CD4-positive, alpha-beta T cell treated with Interleukin-4 for 1 hour (primary cell): ENCODE data around the gene KLHDC7A.

ENCODE experiments used
- DNase-seq, 2 donors: peaks; one replicate each; pipeline ENCODE4 v3.0.0-alpha.2; 2020 to 2022

The KLHDC7A gene

DNA sequence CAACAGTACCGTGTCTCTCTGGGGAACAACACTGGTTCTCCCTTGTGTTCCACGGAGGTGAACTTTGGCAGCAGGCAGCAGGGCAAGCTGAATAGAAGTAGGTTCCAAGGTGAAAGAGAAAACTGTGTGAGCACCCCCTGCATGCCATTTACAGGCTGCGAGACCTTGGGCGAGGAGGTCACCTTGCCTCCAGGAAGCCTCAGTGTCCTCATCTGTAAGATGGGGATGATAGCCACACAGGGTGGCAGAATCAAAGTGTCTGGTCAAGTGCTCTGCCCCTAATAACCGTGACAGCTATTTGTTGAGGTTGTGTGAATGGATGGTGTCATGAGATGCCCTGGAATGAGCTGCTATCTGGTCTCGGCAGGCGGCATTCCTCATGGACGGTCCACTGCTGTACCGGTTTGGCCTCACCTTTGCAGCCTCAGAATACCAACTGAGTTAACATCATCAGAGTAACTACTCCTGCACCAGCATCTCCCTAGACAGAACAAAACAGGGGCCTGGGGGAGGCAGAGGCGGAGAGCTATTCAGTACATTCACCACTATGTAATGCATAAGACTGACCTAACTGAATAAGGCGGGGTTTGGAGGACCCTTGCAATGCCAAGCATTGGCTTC is 7.4 kb upstream of the KLHDC7A start:
- DNase-seq: no peak

DNA sequence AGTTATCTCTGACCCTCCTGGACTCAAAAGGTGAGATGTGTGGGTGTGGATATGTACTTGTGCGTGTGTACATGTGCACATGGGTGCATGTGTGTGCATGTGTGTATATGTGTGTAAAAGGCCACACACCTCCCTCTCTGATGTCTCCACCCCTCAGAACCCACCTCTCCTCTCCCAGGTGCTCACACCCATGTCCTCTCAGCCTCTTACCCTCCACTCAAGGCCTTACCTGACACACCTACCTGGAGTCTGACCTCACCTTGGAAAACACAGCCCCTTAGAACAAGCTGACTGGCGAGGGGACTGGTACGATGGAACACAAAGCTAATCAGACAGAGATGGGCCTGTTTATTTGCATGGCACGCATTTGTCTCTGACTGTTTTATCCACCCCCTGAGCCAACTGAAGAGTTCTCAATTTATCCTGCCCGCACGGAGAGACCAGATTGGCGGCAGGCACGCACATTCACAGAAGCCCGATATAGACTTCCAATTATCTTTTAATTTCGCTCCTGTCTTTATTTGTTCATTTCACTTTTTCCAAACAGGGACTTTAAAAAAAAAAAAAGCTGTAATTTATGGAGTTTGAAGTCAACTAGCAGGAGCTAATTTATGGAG is 6.1 kb upstream of the KLHDC7A start:
- DNase-seq: no peak

DNA sequence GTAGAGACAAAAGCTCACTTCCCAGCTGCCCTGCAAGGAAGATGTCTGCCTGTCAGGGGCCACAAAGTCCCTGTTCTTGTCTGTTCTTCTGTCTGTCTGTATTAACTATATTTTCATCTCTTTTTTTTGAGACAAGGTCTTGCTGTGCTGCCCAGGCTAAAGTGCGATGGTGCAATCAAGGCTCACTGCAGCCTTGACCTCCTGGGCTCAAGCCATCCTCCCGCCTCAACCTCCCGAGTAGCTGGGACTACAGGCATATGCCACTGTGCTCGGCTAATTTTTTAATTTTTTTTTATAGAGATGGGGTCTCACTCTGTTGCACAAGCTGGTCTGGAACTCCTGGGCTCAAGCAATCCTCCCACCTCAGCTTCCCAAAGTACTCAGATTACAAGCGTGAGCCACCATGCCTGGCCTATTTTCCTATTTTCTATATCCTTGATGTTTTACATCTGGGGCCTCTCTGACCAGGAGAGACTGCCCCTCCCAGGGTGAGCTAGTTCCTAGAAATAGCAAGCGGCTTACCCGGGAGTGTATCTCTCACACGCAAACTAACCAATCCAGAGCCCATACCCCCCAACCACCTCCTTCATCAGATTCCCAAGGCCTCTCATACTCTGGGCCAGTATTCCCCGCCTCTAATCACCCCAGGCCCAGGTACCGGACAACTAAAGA is 5.4 kb upstream of the KLHDC7A start:
- no peak for DNase-seq

DNA sequence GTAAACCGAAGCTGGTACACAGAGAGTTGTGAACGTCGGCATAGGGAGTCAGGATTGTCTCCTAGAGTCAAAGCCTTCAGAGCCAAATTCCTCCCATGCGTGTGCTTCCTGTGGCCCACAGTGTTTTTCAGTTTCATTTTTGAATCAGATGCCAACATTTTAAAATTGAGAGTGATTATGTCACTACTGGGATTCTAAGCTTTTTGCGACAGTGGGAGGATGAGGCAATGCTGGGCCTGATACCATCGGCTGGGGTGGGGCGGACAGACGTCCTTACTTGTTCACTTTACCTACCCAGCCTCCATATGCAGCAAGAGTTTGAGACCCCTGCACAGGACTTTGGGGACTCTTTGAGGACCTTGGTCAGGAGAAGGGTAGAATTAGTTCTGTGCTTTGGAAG is 1.3 kb upstream of the KLHDC7A start:
- DNase-seq: no peak

DNA sequence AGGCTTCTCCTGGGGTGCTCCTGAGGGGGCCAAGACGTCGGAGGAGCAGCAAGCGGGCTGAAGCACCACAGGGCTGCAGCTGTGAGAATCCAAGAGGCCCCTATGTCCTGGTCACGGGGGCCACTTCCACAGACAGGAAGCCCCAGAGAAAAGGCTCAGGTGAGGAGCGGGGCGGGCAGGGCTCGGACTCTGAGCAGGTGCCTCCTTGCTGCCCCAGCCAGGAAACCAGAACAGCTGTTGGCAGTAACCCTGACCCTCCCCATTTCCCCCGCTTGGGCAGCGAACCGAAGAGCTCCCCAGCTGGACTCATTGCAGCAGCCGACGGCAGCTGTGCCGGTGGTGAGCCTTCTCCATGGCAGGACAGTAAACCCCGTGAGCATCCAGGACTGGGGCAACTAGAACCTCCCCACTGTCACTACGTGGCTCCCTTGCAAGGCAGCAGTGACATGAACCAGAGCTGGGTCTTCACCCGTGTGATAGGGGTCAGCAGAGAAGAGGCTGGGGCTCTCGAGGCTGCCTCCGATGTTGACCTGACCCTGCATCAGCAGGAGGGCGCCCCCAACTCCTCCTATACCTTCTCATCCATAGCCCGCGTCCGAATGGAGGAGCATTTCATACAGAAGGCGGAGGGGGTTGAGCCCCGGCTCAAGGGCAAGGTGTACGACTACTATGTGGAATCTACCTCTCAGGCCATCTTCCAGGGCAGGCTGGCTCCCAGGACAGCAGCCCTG is 625 bp downstream of the KLHDC7A start:
- DNase-seq: no peak

DNA sequence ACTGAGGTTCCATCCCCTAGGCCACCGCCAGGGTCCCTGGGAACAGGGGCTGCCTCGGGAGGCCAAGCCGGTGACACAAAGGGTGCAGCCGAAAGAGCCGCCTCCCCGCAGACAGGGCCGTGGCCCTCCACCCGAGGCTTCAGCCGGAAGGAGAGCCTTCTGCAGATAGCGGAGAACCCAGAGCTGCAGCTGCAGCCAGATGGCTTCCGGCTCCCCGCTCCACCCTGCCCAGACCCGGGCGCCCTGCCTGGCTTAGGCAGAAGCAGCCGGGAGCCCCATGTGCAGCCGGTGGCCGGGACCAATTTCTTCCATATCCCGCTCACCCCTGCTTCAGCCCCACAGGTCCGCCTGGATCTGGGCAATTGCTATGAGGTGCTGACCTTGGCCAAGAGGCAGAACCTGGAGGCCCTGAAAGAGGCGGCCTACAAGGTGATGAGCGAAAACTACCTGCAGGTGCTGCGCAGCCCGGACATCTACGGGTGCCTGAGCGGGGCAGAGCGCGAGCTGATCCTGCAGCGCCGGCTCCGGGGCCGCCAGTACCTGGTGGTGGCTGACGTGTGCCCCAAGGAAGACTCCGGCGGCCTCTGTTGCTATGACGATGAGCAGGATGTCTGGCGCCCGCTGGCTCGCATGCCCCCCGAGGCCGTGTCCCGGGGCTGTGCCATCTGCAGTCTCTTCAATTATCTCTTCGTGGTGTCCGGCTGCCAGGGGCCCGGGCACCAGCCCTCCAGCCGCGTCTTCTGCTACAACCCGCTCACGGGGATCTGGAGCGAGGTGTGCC is 1.4 kb downstream of the KLHDC7A start:
- DNase-seq: no peak

DNA sequence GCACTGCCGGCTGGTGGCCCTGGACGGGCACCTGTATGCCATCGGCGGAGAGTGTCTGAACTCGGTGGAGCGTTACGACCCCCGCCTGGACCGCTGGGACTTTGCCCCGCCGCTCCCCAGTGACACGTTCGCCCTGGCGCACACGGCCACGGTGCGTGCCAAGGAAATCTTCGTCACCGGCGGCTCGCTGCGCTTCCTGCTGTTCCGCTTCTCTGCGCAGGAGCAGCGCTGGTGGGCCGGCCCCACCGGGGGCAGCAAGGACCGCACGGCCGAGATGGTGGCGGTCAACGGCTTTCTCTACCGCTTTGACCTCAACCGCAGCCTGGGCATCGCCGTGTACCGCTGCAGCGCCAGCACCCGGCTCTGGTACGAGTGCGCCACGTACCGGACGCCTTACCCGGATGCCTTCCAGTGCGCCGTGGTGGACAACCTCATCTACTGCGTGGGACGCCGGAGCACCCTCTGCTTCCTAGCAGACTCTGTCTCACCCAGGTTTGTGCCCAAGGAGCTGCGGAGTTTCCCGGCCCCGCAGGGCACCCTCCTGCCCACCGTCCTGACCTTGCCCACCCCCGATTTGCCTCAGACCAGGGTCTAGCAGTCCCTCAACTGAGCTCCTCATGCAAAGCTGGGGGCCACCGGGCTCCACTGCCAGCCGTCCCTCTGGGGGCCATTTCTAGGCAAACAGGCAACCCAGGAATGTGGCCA is 2.1 kb downstream of the KLHDC7A start:
- no peak for DNase-seq

DNA sequence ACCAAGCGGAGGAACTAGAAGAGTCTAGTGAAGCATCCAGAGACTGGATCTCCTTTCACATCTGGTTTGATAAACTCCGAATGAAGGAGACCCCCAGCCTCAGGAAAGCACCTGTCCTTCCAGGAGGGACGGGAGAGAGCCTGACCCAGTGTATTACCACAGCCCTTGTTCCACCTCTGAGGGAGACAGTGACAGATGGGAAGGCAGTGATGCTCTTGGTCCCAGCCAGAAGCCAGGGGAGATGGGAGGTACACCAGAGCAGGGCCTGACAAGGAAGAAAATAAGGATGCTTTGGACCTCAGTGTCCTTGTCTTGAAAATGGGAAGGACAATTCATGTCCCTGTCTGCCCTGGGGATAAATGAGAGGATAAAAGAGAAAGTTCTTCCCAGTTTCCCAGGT is 3.5 kb downstream of the KLHDC7A start:
- DNase-seq: no peak

DNA sequence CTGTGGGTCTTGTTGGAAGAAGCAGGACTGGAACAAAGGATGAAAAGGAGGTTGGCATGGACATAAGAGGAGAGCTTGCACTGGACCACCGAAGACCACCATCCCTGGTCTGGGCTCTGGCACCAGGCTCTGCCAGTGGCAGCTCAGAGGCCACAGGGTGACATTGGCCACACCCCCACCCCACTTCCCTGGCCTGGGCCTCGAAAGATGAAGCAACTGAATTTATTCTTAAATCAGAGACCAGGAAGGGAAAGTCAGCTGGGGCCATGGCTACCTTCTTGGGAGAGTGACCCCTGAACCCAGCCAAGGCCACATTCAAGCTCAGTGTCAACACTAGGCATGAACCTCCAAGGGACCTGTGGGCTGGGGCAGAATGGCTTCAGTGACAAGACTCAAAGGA is 4.0 kb downstream of the KLHDC7A start:
- no peak for DNase-seq

DNA sequence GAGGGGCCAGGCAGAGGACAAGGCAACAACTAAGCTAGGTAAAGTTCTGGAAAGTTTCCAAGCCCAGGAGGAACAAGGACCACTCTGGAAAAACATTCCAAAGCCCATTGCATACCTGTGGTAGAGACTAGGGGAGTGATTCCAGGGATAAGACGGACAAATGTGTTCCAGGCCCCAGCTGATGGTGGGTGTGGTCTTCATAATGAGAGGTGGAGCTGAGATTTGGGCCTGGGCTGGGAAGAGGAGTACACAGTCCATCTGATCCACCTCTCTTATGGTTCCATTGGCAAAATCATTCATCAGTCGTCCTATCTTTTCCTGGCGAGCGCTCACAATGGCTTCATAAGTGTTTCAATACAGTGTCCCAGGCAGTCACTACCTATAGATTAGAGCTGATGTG is 4.5 kb downstream of the KLHDC7A start:
- no peak for DNase-seq

DNA sequence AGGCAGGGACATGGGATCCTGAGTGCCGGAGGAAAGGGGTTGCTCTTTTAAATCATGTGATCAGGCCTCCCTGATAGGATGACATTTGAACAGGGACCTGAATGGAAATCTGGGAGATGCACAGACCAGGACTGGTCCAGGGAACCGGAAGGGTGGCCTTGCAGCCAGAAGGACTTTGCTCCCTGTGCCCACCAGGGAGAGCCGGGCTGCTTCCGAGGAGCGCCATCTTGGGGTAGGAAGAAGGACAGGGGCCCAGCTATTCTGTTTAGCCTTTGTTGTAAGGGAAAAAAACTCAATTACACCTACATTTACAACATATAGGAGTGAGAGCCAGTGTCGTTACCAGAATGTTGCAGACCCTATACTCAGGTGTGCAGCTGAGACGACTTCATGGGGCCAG is 5.5 kb downstream of the KLHDC7A start:
- DNase-seq: no peak

DNA sequence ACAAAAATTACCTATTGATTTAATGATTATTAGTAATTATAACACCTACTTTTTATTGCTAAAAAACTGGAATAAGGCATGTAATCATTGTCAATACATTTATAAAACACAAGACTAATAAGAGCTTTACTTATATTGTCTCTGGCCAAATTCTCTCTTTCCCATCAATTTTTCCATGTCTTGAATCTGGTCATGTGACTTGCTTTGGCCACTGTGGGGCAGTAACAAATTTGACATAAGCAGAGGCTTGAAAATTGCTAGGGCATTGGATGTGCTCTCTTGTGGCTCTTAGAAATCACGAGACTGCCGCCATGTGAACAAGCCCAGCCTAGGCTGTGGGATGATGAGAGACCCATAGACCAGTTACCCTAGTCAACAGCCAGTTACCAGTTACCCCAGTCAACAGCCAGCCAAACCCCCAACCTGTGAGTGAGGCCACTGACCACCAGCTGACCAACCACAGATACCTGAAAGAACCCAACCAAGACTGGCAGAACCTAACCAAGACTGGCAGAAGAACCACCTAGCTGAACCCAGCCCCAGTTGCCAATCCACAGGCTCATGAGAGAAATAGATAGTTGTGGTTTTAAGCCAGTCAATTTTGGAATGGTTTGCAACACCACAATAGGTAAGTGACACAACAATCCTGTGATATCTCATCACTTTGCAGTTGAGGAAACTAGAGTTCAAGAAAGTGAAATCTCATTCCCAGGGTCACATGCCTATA is 8.8 kb downstream of the KLHDC7A start:
- no peak for DNase-seq

DNA sequence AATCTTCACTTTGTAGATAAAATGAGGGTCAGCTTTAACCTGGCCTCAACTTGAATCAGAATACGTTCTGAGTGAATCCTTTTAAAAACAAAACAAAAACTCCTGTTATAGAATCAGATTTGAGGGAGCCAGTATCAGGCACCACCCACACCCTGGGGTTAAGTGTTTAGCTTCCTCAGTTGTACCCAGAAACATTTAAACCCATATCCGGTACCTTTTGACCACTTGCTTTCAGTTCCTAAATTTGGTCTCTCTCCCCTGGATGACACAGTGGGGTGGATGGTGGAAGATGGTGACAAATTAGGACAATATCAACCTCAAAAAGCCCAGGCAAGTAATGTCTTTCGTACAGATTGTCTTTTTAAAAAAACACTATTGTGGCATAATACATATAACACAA is 10.4 kb downstream of the KLHDC7A start:
- DNase-seq: no peak

DNA sequence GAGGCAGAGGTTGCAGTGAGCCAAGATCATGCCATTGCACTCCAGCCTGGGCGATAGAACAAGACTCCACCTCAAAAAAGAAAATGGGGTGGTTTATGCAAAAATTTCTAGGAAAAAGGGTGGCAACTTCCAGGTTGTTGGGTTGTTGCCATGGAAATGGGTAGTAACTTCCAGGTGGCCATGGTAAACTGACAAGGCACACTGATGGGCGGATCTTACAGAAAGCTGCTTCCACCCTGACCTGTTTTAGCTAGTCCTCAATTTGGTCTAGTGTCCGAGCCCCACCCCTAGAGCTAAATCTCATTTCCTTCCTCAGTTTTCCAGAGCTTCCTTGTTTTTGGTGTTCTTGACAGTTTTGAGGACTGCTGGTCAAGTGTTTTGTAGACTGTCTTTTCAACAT is 13.6 kb downstream of the KLHDC7A start:
- no peak for DNase-seq

DNA sequence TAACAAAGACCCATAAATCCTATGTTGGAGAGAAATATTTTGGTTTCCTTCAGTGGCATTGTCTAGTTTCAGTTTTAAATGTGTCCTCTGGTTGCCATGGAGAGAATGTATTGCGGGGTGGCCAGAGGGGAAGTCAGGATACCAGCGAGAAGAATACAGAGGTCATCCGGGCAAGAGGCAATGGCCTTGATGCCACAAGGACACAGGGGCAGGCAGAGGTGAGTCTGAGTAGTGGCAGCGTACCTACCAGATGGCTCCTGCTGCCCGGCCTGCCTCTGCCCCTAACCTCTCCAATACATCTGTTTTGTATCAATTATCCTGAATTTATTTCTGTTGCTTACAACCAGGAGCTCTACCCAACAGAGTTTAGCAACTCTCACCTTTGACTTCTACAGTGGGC is 14.9 kb downstream of the KLHDC7A start:
- no peak for DNase-seq

DNA sequence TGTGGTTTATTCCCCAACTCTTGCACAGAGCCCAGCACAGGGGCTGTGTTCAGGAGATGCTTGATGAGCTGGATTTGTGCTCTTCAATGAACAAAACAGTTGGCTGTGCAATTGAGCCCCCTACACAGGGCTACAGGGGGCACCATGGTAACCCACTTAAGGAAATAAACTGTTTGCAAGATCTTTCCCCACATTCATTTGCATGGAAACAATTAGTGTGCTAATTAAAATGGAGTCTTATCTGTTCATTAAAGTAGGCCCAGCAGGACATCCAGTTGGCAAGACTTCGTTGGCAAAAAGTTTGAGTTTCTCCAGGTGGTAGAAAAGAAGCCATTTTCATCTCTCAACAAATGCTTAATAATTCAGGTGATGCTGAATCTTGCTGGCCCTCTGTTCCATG is 15.3 kb downstream of the KLHDC7A start:
- no peak for DNase-seq

DNA sequence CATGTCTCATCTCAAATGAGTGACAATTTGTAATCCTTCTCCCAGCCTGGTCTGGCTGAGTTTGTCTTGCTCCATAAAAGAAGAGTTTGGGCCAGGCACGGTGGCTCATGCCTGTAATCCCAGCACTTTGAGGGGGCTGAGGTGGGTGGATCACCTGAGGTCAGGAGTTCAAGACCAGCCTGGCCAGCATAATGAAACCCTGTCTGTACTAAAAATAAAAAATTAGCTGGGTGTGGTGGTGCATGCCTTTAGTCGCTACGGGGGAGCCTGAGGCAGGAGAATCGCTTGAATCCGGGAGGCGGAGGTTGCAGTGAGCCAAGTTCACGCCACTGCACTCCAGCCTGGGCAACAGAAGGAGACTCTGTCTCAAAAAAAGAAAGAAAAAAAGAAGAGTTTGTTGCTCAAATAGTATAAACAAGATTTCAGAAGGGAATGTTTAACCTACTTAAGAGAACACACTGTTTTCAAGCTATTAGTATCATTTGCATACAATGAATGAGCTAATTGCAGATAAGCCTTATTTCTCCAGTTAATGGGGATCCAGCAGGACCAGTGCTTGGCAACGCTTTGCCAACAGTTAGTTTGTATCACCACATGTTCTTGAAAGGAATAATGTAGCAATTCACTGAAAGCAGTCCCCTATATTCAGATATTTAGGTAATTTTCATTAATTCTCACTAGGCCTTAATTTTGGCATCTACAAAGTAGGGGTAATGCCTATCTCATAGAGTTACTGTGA is 15.9 kb downstream of the KLHDC7A start:
- DNase-seq: no peak

DNA sequence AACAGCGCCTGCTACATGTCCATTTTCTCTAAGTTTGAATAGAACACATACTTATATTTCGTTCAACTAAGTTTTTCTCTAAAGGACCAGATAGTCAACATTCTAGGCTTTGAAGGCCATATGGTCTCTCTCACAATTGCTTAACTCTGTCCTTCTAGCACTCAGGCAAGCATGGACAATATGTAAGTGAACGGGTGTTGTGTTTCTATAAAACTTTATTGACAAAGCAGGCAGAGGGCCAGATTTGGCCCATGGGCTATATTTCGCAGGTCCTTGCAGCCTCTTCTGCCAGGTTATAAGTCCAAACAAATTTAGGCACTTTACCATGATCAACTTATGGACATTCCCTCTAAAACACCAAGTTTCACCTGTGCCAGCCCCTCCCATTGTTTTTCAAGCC is 21.1 kb downstream of the KLHDC7A start:
- no peak for DNase-seq

DNA sequence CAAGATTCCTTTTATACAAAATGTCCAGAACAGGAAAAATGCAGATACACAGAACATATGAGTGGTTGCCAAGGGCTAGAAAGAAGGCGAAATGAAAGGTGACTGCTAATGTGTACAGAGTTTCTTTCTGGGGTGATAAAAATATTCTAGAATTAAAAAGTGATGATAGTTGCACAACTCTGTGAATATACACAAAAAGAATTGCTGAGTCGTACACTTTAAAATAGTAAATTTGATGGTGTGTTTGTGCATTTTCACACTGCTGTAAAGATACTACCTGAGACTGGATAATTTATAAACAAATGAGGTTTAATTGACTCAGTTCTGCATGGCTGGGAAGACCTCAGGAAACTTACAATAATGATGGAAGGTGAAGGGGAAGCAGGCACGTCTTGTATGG is 23.9 kb downstream of the KLHDC7A start:
- no peak for DNase-seq

DNA sequence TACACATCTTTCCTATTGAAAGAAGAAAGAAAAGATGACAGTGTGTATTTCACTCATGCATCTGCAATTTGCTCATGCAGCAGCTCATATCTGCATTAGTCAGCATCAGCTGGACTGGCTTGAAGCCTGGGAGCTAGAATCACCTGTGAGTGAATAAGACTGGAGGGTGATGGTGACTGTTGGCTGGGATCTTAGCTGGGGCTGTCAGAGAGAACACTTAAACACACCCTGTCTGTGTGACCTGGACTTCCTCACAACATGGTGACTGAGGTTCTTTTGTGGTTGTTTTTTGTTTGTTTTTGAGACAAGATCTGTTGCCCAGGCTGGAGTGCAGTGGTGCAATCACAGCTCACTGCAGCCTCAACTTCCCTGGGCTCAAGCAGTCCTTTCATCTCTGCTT is 24.9 kb downstream of the KLHDC7A start:
- DNase-seq: no peak

DNA sequence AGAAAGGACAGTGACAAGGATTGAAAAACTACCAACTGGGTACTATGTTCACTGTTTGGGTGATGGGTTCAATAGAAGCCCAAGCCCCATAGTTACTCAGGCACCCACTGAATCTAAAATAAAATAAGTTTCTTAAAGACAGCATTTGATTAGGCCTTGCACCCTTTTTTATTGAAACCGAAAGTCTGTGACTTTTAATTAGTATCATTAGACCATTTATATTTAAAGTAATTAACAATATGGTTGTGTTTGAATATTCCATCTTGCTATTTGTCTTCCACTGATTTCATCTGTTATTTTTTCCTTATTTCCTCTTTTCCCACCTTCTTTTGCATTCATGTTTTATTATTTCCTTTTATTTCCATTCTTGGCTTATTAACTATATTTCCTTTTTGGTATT is 27.4 kb downstream of the KLHDC7A start:
- no peak for DNase-seq
